ENCODE results near the gene APOC3. TPM values are rescaled to one million over a fixed set of nuclear protein-coding genes. Genes with fewer than 3 reads are reported as not detected.

The APOC3 gene
- total and polyA plus RNA-seq, 4 donors, result 608 to 24,129 (median 9,307) TPM

- Histone ChIP-seq H3K27ac (ENCODE audit: low read depth in 1 of 2, low read length in 2 of 2) (no peak overlapping the region), H3K9ac (ENCODE audit: low read depth in 1 of 2, low read length in 2 of 2) (no peak overlapping the region), H3K4me1 (ENCODE audit: control insufficient read depth in 4 of 4, insufficient read depth in 4 of 4, low read length in 3 of 4) (peaks cover 2 to 17% (median 13%) of the 10 kb centered on the region in 4 donors), H3K36me3 (ENCODE audit: control insufficient read depth in 4 of 4, insufficient read depth in 3 of 4, low read depth in 1 of 4, low read length in 3 of 4) (peaks cover 0 to 82% (median 55%) of the 10 kb centered on the region in 4 donors), H3K4me3 (ENCODE audit: low read depth in 1 of 3, low read length in 3 of 3) (no peak overlapping the region), H3K27me3 (ENCODE audit: control insufficient read depth in 4 of 4, insufficient read depth in 4 of 4, low read length in 3 of 4) (no peaks in the 10 kb centered on the region), H3K9me3 (ENCODE audit: control insufficient read depth in 4 of 4, low read length in 3 of 4) (no peaks in the 10 kb centered on the region)
- TF ChIP-seq JUND (IDR thresholded peaks at IDR 0.05) (no peak), RAD21 (IDR thresholded peaks at IDR 0.05) (no peak), ZBTB33 (IDR thresholded peaks at IDR 0.05) (no peak), MAX (IDR thresholded peaks at IDR 0.05) (no peak), HNF4A (conservative IDR thresholded peaks at IDR 0.05) (no peak), YY1 (IDR thresholded peaks at IDR 0.05) (no peak), CTCF (IDR thresholded peaks at IDR 0.05; ENCODE audit: low read depth, low read length, missing input control) (no peak), SP1 (IDR thresholded peaks at IDR 0.05) (no peak), GABPA (IDR thresholded peaks at IDR 0.05 in 1 of 2, conservative IDR thresholded peaks at IDR 0.05 in 1 of 2) (no peak), FOXA1 (IDR thresholded peaks at IDR 0.05) (no peak), EGR1 (IDR thresholded peaks at IDR 0.05; ENCODE audit: low read depth in 2 of 2) (no peak), FOXA2 (IDR thresholded peaks at IDR 0.05) (no peak), REST (IDR thresholded peaks at IDR 0.05) (no peak), ATF3 (IDR thresholded peaks at IDR 0.05) (no peak), RXRA (IDR thresholded peaks at IDR 0.05) (no peak)
- 93% methylated on average over 1 of the region's 1 CpG for WGBS
- no peak for DNase-seq (ENCODE audit: low spot score)
These were observed 31.8 kb downstream of the APOC3 start for GRCh38 chr11:116861539-116861938.

- Histone ChIP-seq H3K36me3 (ENCODE audit: control insufficient read depth in 4 of 4, insufficient read depth in 3 of 4, low read depth in 1 of 4, low read length in 3 of 4) (peaks cover 0 to 86% (median 58%) of the 10 kb centered on the region in 4 donors), H3K27ac (ENCODE audit: low read depth in 1 of 2, low read length in 2 of 2) (no peak overlapping the region), H3K9ac (ENCODE audit: low read depth in 1 of 2, low read length in 2 of 2) (no peak overlapping the region), H3K27me3 (ENCODE audit: control insufficient read depth in 4 of 4, insufficient read depth in 4 of 4, low read length in 3 of 4) (no peaks in the 10 kb centered on the region), H3K4me3 (ENCODE audit: low read depth in 1 of 3, low read length in 3 of 3) (no peak overlapping the region), H3K4me1 (ENCODE audit: control insufficient read depth in 4 of 4, insufficient read depth in 4 of 4, low read length in 3 of 4) (peaks cover 0 to 11% (median 7%) of the 10 kb centered on the region in 4 donors), H3K9me3 (ENCODE audit: control insufficient read depth in 4 of 4, low read length in 3 of 4) (no peaks in the 10 kb centered on the region)
- 96% methylated on average over 3 of the region's 3 CpGs for whole genome bisulfite sequencing
- DNase-seq (ENCODE audit: low spot score), result no peak
- no peak for TF ChIP-seq FOXA2 (IDR thresholded peaks at IDR 0.05)
- TF ChIP-seq RXRA (IDR thresholded peaks at IDR 0.05), result no peak
- TF ChIP-seq GABPA (IDR thresholded peaks at IDR 0.05 in 1 of 2, conservative IDR thresholded peaks at IDR 0.05 in 1 of 2), result no peak
- TF ChIP-seq REST (IDR thresholded peaks at IDR 0.05), result no peak
- no peak for TF ChIP-seq ZBTB33 (IDR thresholded peaks at IDR 0.05)
- TF ChIP-seq NR2F2 (IDR thresholded peaks at IDR 0.05), result no peak
- no peak for TF ChIP-seq MAX (IDR thresholded peaks at IDR 0.05)
- TF ChIP-seq YY1 (IDR thresholded peaks at IDR 0.05), result no peak
- TF ChIP-seq RAD21 (IDR thresholded peaks at IDR 0.05), result no peak
- TF ChIP-seq SP1 (IDR thresholded peaks at IDR 0.05), result no peak
- no peak for TF ChIP-seq JUND (IDR thresholded peaks at IDR 0.05)
- TF ChIP-seq TAF1 (conservative IDR thresholded peaks at IDR 0.05), result no peak
- TF ChIP-seq FOXA1 (IDR thresholded peaks at IDR 0.05), result no peak
These were observed 32.5 kb downstream of the APOC3 start for GRCh38 chr11:116862185-116862584.

Measured in liver (tissue), 9 donors.